ENCODE data around the gene SIDT2.

SIDT2 gene

DNA sequence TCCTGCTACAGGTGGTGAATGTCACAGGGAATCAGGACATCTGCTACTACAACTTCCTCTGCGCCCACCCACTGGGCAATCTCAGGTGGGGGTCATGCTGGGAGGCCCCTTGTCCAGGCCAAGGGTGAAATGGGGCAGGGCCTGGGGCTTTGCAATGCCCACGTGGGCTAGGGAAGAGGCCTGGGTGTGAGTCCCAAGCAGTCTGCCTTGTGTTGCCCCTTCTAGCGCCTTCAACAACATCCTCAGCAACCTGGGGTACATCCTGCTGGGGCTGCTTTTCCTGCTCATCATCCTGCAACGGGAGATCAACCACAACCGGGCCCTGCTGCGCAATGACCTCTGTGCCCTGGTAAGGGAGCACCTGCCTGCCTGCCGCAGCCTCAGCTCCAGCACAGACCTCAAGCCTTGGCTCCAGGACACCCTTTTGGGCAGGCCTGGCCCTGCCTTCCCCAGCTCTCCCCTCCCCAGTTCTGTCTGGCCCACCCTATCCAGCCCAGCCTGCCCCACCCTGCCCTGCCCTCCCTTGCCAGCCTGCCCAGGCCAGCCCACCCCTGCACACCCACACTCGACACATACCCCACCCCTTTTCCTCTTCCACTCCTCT lies 11.5 kb downstream of the SIDT2 start:
- TF ChIP-seq, protein P1, sequence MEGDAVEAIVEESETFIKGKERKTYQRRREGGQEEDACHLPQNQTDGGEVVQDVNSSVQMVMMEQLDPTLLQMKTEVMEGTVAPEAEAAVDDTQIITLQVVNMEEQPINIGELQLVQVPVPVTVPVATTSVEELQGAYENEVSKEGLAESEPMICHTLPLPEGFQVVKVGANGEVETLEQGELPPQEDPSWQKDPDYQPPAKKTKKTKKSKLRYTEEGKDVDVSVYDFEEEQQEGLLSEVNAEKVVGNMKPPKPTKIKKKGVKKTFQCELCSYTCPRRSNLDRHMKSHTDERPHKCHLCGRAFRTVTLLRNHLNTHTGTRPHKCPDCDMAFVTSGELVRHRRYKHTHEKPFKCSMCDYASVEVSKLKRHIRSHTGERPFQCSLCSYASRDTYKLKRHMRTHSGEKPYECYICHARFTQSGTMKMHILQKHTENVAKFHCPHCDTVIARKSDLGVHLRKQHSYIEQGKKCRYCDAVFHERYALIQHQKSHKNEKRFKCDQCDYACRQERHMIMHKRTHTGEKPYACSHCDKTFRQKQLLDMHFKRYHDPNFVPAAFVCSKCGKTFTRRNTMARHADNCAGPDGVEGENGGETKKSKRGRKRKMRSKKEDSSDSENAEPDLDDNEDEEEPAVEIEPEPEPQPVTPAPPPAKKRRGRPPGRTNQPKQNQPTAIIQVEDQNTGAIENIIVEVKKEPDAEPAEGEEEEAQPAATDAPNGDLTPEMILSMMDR (conservative IDR thresholded peaks at IDR 0.05; ENCODE audit: low read depth, low read length): no peak
- H3K4me3 ChIP-seq (ENCODE audit: low read length): no peak overlapping the region
- no peak for DNase-seq (ENCODE audit: low read depth)

DNA sequence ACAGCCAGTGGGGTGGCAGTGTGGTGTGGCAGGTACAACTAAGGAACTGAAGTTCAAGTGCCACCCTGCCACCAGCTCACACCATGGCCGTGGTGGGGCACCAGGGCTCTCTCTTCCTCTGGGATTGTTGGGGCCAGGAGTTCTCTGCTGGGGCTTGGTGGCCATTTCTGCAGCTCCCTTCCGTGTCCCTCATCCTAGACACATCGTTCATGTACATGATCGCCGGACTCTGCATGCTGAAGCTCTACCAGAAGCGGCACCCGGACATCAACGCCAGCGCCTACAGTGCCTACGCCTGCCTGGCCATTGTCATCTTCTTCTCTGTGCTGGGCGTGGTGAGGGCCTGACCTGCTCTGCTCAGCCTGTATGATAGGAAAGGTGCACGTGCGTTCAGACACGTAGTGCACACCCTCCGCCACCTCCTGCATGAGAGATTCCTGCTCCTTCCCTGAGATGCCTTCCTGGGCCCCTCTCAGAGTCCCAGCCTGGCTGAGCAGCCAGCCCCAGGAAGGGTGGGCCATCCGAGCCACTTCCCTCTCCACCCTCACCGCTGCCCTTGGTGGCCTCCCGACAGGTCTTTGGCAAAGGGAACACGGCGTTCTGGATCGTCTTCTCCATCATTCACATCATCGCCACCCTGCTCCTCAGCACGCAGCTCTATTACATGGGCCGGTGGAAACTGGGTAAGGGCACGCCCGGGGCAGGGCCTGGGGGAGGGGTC lies 13.3 kb downstream of the SIDT2 start:
- TF ChIP-seq, protein P1 (conservative IDR thresholded peaks at IDR 0.05; ENCODE audit: low read depth, low read length): no peak
- H3K4me3 ChIP-seq (ENCODE audit: low read length): no peak overlapping the region
- DNase-seq (ENCODE audit: low read depth): no peak

DNA sequence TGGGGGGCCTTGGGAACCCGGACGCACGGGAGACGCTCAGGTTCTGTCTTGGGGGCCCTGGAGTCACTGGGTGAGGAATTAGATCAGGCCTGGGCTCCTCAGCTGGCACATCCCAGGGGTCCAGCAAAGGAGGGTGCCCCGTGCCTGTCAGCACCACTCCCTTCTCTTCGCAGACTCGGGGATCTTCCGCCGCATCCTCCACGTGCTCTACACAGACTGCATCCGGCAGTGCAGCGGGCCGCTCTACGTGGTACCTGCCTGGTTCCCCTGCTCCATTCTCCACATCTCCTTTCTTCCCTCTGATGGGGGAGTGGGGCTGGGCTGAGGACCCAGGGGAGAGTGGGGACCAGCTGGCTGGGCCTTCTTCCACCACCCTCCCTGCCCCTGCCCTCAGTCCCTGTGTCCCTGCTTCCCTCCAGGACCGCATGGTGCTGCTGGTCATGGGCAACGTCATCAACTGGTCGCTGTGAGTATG lies 13.9 kb downstream of the SIDT2 start:
- no peak for DNase-seq (ENCODE audit: low read depth)
- TF ChIP-seq, protein P1 (conservative IDR thresholded peaks at IDR 0.05; ENCODE audit: low read depth, low read length): no peak
- no peak overlapping the region for H3K4me3 ChIP-seq (ENCODE audit: low read length)

DNA sequence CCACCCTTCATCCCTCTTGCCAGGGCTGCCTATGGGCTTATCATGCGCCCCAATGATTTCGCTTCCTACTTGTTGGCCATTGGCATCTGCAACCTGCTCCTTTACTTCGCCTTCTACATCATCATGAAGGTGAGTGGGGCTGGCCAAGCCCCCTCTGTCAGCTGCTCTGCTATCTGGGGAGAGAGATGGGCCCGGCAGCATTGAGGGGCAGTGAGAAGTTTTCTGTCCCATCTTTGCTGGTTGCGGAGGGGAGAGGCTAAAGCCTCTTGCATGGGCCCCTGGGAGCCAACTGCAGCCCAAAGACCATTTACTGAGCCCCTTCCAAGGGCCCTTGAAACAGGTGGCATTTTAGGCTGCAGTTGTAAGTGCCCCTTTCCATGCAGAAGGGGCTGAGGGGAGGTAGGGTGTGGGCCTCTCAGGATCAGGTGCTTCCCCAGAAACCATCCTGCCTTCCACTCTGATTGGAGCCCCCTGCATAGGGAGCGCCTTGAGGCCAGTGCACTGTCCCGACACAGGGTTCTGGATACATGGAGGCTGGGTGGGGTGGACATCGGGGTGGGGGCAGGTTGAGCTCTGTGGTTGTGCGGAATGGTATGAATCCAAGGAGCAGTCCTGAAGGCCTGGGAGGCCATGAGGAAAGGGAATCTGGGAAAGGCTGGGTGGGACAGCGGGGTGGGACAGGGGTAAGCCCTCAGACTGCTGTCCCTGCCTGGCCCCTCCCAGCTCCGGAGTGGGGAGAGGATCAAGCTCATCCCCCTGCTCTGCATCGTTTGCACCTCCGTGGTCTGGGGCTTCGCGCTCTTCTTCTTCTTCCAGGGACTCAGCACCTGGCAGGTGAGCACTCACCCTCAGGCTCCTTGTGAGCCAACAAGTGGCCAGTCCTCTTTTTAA lies 14.8 kb downstream of the SIDT2 start:
- no peak for DNase-seq (ENCODE audit: low read depth)
- H3K4me3 ChIP-seq (ENCODE audit: low read length): no peak overlapping the region
- TF ChIP-seq, protein P1 (conservative IDR thresholded peaks at IDR 0.05; ENCODE audit: low read depth, low read length): no peak

DNA sequence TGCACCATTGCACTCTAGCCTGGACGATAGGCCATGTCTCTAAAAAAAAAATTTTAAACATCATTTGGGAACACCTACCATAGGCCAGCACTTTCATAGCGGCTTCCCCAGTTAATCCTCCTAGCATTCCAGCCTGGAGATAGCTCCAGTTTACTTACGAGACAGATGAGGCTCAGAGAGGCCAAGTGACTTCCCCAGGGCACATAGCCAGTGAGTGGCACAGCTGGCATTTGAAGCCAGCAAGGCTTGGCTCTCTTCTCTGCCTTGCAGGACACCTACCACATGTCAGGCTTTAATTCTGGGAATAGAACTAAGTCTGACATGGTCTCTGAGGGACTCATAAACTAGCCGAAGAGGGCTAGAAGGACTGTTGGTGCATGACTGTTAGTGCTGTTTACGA lies 15.7 kb downstream of the SIDT2 start:
- H3K4me3 ChIP-seq (ENCODE audit: low read length): no peak overlapping the region
- no peak for DNase-seq (ENCODE audit: low read depth)
- TF ChIP-seq, protein P1 (conservative IDR thresholded peaks at IDR 0.05; ENCODE audit: low read depth, low read length): no peak

DNA sequence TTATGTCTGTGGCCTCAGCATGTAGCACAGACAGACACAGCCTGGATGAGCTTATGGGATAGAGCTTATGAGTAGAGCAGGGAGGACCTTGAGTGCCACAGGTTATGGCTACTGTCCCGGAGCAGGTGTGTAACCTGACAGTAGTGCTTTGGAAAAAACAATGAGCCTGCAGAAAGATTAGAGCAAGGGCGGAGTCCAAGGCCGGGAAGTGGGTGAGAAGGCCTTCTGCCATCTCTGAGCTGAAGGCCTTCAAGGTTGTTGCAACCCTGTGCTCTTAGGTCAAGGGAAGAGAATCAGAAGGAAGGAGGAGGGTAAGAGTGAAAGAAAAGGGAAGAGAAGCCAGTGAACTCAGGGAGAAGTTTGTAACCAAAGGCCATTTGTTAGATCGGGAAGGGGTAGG lies 16.7 kb downstream of the SIDT2 start:
- H3K4me3 ChIP-seq (ENCODE audit: low read length): no peak overlapping the region
- no peak for DNase-seq (ENCODE audit: low read depth)
- TF ChIP-seq, protein P1 (conservative IDR thresholded peaks at IDR 0.05; ENCODE audit: low read depth, low read length): no peak
